HEK293 (cell line): ENCODE results near the gene ZFP2.

Experiments used
- CTCF ChIA-PET: fragments of 350-600 bp; formaldehyde crosslinking; extraction: SDS; loops from one replicate; lab custom pipeline; 2021; ENCODE audit warnings: antibody characterized with exemption; lab: Yijun Ruan, JAX
- POLR2A ChIA-PET: fragments of 300-600 bp; formaldehyde crosslinking; extraction: SDS; loops from one replicate; lab custom pipeline; 2020; ENCODE audit warnings: antibody characterized with exemption, inconsistent platforms; lab: Yijun Ruan, JAX
- H3K27ac ChIP-seq: fragments of 200-500 bp; sonication (Bioruptor generic); 2 replicates; pipeline ENCODE4 v1.5.1; 2014; ENCODE audit warnings: low read depth, low read length, control low read depth, inconsistent platforms; ENCODE audit errors: extremely low read depth
- H3K36me3 ChIP-seq, 2 experiments: fragments of 200-500 bp in 1 of 2; sonication (Bioruptor generic) in 1 of 2; 1 replicate in 1 of 2; 2 replicates in 1 of 2; pipeline ENCODE4 v1.5.1; 2014 to 2017; ENCODE audit warnings: inconsistent platforms in 2 of 2, low read length in 2 of 2; ENCODE audit not compliant: control insufficient read depth in 2 of 2, insufficient read depth in 1 of 2
- H3K4me1 ChIP-seq: fragments of 200-500 bp; sonication (Bioruptor generic); 2 replicates; pipeline ENCODE4 v1.5.1; 2014; ENCODE audit warnings: mild to moderate bottlenecking, low read length, inconsistent platforms; ENCODE audit not compliant: control insufficient read depth, insufficient read depth
- H3K4me3 ChIP-seq: 2 replicates; pipeline ENCODE4 v1.5.1; 2011; ENCODE audit warnings: low read depth, mild to moderate bottlenecking, control low read depth, low read length, moderate library complexity
- H3K9me3 ChIP-seq: fragments of 200-500 bp; sonication (Bioruptor generic); 2 replicates; pipeline ENCODE4 v1.5.1; 2014; ENCODE audit warnings: low read depth, low read length, inconsistent platforms; ENCODE audit not compliant: control insufficient read depth, insufficient read depth
- INSM2 ChIP-seq: fragments of 450-650 bp; formaldehyde crosslinking; IDR thresholded peaks from 2 replicates; pipeline ENCODE4 v1.5.1; 2016; ENCODE audit warnings: missing biosample characterization, missing genetic modification characterization
- OVOL3 ChIP-seq: fragments of 450-650 bp; formaldehyde crosslinking; IDR thresholded peaks from 2 replicates; pipeline ENCODE4 v1.5.1; 2016; ENCODE audit warnings: missing biosample characterization, missing genetic modification characterization
- SCRT2 ChIP-seq: fragments of 450-650 bp; formaldehyde crosslinking; IDR thresholded peaks from 2 replicates; pipeline ENCODE4 v1.5.1; 2016; ENCODE audit warnings: missing biosample characterization, missing genetic modification characterization
- SETDB1 ChIP-seq: IDR thresholded peaks from one replicate; pipeline ENCODE4 v1.6.1; 2017; ENCODE audit warnings: mild to moderate bottlenecking, low read length, moderate library complexity, mixed read lengths; ENCODE audit not compliant: insufficient read length
- TCF7L2 ChIP-seq: IDR thresholded peaks from 2 replicates; pipeline ENCODE4 v1.6.1; 2011; ENCODE audit warnings: low read depth, mild to moderate bottlenecking, inconsistent platforms, low read length, moderate library complexity, borderline replicate concordance
- TRIM28 ChIP-seq: IDR thresholded peaks from 2 replicates; pipeline ENCODE4 v1.6.1; 2011; ENCODE audit warnings: low read length, control low read depth, borderline replicate concordance
- ZBTB20 ChIP-seq: fragments of 450-650 bp; formaldehyde crosslinking; IDR thresholded peaks from 2 replicates; pipeline ENCODE4 v1.5.1; 2016; ENCODE audit warnings: missing biosample characterization, missing genetic modification characterization
- ZFP69B ChIP-seq: fragments of 450-650 bp; formaldehyde crosslinking; IDR thresholded peaks from 2 replicates; pipeline ENCODE4 v1.5.1; 2016; ENCODE audit warnings: missing biosample characterization, missing genetic modification characterization
- ZNF10 ChIP-seq: fragments of 450-650 bp; formaldehyde crosslinking; IDR thresholded peaks from 2 replicates; pipeline ENCODE4 v1.5.1; 2017; ENCODE audit warnings: missing biosample characterization, missing genetic modification characterization
- ZNF23 ChIP-seq: fragments of 450-650 bp; formaldehyde crosslinking; IDR thresholded peaks from 2 replicates; pipeline ENCODE4 v1.5.1; 2016; ENCODE audit warnings: missing biosample characterization, missing genetic modification characterization, borderline replicate concordance
- ZNF274 ChIP-seq, 2 experiments: fragments of 200-500 bp in 1 of 2; fragments of 450-650 bp in 1 of 2; sonication (Bioruptor generic) in 1 of 2; formaldehyde crosslinking in 1 of 2; IDR thresholded peaks; 2 replicates each; pipeline versions ENCODE4 v1.5.1 to v1.6.1; 2014 to 2016; ENCODE audit warnings: borderline replicate concordance in 1 of 2, inconsistent platforms in 1 of 2, low read length in 1 of 2, missing biosample characterization in 1 of 2, missing genetic modification characterization in 1 of 2
- ZNF37A ChIP-seq: fragments of 450-650 bp; IDR thresholded peaks from 2 replicates; pipeline ENCODE4 v1.5.1; 2018; ENCODE audit warnings: missing biosample characterization, missing genetic modification characterization
- ZNF394 ChIP-seq: fragments of 450-650 bp; formaldehyde crosslinking; IDR thresholded peaks from 2 replicates; pipeline ENCODE4 v1.5.1; 2016; ENCODE audit warnings: missing biosample characterization, missing genetic modification characterization, mild to moderate bottlenecking, moderate library complexity, borderline replicate concordance
- ZNF433 ChIP-seq: fragments of 450-650 bp; formaldehyde crosslinking; IDR thresholded peaks from 2 replicates; pipeline ENCODE4 v1.5.1; 2016; ENCODE audit warnings: missing biosample characterization, missing genetic modification characterization, low read depth
- ZNF48 ChIP-seq: fragments of 450-650 bp; formaldehyde crosslinking; IDR thresholded peaks from 2 replicates; pipeline ENCODE4 v1.5.1; 2016; ENCODE audit warnings: missing biosample characterization, missing genetic modification characterization
- ZNF670 ChIP-seq: fragments of 450-650 bp; formaldehyde crosslinking; IDR thresholded peaks from 2 replicates; pipeline ENCODE4 v1.5.1; 2016; ENCODE audit warnings: missing biosample characterization, missing genetic modification characterization, low read depth
- ZNF768 ChIP-seq: fragments of 450-650 bp; formaldehyde crosslinking; IDR thresholded peaks from 2 replicates; pipeline ENCODE4 v1.5.1; 2018; ENCODE audit warnings: missing biosample characterization, mild to moderate bottlenecking, missing genetic modification characterization
- TF ChIP-seq, protein P1 (sequence below): fragments of 450-650 bp; formaldehyde crosslinking; IDR thresholded peaks from 2 replicates; pipeline ENCODE4 v1.5.1; 2016; ENCODE audit warnings: missing biosample characterization, missing genetic modification characterization

Gene ZFP2

GRCh38 chr5:178931846-178932760 is 36.4 kb downstream of the ZFP2 start:
- Histone ChIP-seq H3K9me3 (peaks cover 3% of the 10 kb centered on the region), H3K36me3 (no peaks in the 10 kb centered on the region), H3K4me1 (no peaks in the 10 kb centered on the region), H3K4me3 (no peak overlapping the region), H3K27ac (no peak overlapping the region)
- ChIA-PET POLR2A (no interaction called here), CTCF (no interaction called here)
- TF ChIP-seq ZNF768 (tag by site-specific recombination) (no peak), SETDB1 (peak; percentile 97), TRIM28 (peak; percentile 70; the same call in 1 of the 2 replicates), ZNF670 (tag by site-specific recombination) (no peak), ZNF274 (IDR thresholded peaks at IDR 0.05; ENCODE audit: low read length) (peak; percentile 82), ZNF274 (tag by site-specific recombination; IDR thresholded peaks at IDR 0.05; ENCODE audit: borderline replicate concordance) (peak; percentile 94), ZNF433 (tag by site-specific recombination) (no peak), TCF7L2 (no peak), OVOL3 (tag by site-specific recombination) (no peak), SCRT2 (tag by site-specific recombination) (no peak), ZNF37A (no peak), ZNF48 (tag by site-specific recombination) (no peak), ZFP69B (tag by site-specific recombination) (no peak), INSM2 (tag by site-specific recombination) (no peak), ZNF23 (tag by site-specific recombination) (no peak), ZNF10 (tag by site-specific recombination) (no peak)
- TF ChIP-seq, protein P1, sequence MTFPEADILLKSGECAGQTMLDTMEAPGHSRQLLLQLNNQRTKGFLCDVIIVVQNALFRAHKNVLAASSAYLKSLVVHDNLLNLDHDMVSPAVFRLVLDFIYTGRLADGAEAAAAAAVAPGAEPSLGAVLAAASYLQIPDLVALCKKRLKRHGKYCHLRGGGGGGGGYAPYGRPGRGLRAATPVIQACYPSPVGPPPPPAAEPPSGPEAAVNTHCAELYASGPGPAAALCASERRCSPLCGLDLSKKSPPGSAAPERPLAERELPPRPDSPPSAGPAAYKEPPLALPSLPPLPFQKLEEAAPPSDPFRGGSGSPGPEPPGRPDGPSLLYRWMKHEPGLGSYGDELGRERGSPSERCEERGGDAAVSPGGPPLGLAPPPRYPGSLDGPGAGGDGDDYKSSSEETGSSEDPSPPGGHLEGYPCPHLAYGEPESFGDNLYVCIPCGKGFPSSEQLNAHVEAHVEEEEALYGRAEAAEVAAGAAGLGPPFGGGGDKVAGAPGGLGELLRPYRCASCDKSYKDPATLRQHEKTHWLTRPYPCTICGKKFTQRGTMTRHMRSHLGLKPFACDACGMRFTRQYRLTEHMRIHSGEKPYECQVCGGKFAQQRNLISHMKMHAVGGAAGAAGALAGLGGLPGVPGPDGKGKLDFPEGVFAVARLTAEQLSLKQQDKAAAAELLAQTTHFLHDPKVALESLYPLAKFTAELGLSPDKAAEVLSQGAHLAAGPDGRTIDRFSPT: no peak

- no peaks in the 10 kb centered on the region for H3K36me3 ChIP-seq
- no peak for TF ChIP-seq ZNF394 (tag by site-specific recombination)
- TF ChIP-seq ZBTB20 (tag by site-specific recombination): no peak
- TF ChIP-seq, all 188 proteins: peak for 0
- Histone ChIP-seq H3K27ac (no peak within 1 kb of the TSS), H3K9me3 (no peaks in the 10 kb centered on the region), H3K4me3 (no peak within 1 kb of the TSS), H3K4me1 (no peaks in the 10 kb centered on the region)
- ChIA-PET CTCF (no interaction called here), POLR2A (no interaction called here)
Measured at GRCh38 chr5:178940569-178941360, 45.1 kb downstream of the ZFP2 start, which contains the start of gene ZNF454. ZNF454 (plus strand) TSS chr5:178941198; CDS start chr5:178942792, 1,594 bp downstream.
